AG04449 (cell line): ENCODE measurements around the gene PRRT4.

ENCODE experiments used
- CTCF ChIA-PET: fragments of 350-600 bp; formaldehyde crosslinking; extraction: SDS; loops from one replicate; lab custom pipeline; 2021; ENCODE audit warnings: antibody characterized with exemption; lab: Yijun Ruan, JAX
- POLR2A ChIA-PET: fragments of 400-600, 350-600 bp; formaldehyde crosslinking; extraction: SDS; loops from one replicate; lab custom pipeline; 2020; ENCODE audit warnings: antibody characterized with exemption, inconsistent platforms; lab: Yijun Ruan, JAX
- DNase-seq: peaks from one replicate; pipeline ENCODE4 v3.0.0-alpha.2; 2010; ENCODE audit warnings: low read depth, low spot score
- H3K4me3 ChIP-seq: 2 replicates; pipeline ENCODE4 v1.5.1; 2011; ENCODE audit warnings: low read depth, mild to moderate bottlenecking, control low read depth, low read length
- CTCF ChIP-seq: IDR thresholded peaks from one replicate; pipeline ENCODE4 v1.5.1; 2011; ENCODE audit warnings: mild to moderate bottlenecking, moderate library complexity, low read length, control low read depth, inconsistent platforms; ENCODE audit not compliant: insufficient read depth; ENCODE audit errors: missing control alignments

PRRT4 gene

GRCh38 chr7:128388145-128388485, 26.6 kb upstream of the PRRT4 start:
- TF ChIP-seq CTCF = no peak
- no peak overlapping the region for H3K4me3 ChIP-seq
- CTCF ChIA-PET = interaction anchor here (0.7 to 13.2 kb wide), 21 partner anchors 11 to 1585 kb away, joined by 3 to 690 read pairs (median 8); partner anchors contain the start of genes IMPDH1 and RBM28
- POLR2A ChIA-PET = interaction anchor here (0.9 to 2.3 kb wide), 3 partner anchors 16 to 41 kb away, joined by 3 to 9 read pairs (median 3); no protein-coding TSS in a partner anchor
- no peak for DNase-seq

GRCh38 chr7:128387216-128388144, 26.0 kb upstream of the PRRT4 start:
- TF ChIP-seq CTCF = peak; percentile 89
- ChIA-PET CTCF (interaction anchor here (0.7 to 13.2 kb wide), 28 partner anchors 10 to 1585 kb away, joined by 3 to 690 read pairs (median 4); partner anchors contain the start of genes IMPDH1 and RBM28), POLR2A (interaction anchor here (0.9 to 2.3 kb wide), 5 partner anchors 17 to 68 kb away, joined by 3 to 9 read pairs (median 3); partner anchors contain the start of genes HILPDA and IMPDH1)
- H3K4me3 ChIP-seq = no peak overlapping the region
- no peak for DNase-seq

GRCh38 chr7:128385988-128386925, 24.8 kb upstream of the PRRT4 start:
- ChIA-PET CTCF (interaction anchor here (0.8 to 13.2 kb wide), 16 partner anchors 9 to 1583 kb away, joined by 3 to 690 read pairs (median 14); partner anchors contain the start of genes IMPDH1 and RBM28), POLR2A (interaction anchor here (1.1 to 2.3 kb wide), 4 partner anchors 23 to 69 kb away, joined by 3 to 9 read pairs (median 4); partner anchors contain the start of genes HILPDA and IMPDH1)
- no peak overlapping the region for H3K4me3 ChIP-seq
- no peak for DNase-seq
- no peak for TF ChIP-seq CTCF

GRCh38 chr7:128384726-128385125, 23.2 kb upstream of the PRRT4 start:
- ChIA-PET POLR2A (no interaction called here), CTCF (interaction anchor here (0.8 to 13.2 kb wide), 6 partner anchors 15 to 40 kb away, joined by 3 to 690 read pairs (median 3); partner anchors contain the start of gene RBM28)
- no peak overlapping the region for H3K4me3 ChIP-seq
- DNase-seq = no peak
- no peak for TF ChIP-seq CTCF

- no peak for TF ChIP-seq CTCF
- DNase-seq = no peak
- POLR2A ChIA-PET = no interaction called here
- CTCF ChIA-PET = interaction anchor here (1.2 to 13.2 kb wide), 7 partner anchors 14 to 42 kb away, joined by 3 to 690 read pairs (median 17); partner anchors contain the start of gene RBM28
- H3K4me3 ChIP-seq = no peak overlapping the region
These were observed 22.3 kb upstream of the PRRT4 start for GRCh38 chr7:128383776-128384175.
